H9 (cell line): ENCODE results near the gene ABCG2. TPM values are rescaled to one million over a fixed set of nuclear protein-coding genes. Genes with fewer than 3 reads are reported as not detected.

Experiments used
- DNase-seq: peaks from one replicate; pipeline ENCODE4 v3.0.0-alpha.2; 2017
- H2AFZ ChIP-seq: one replicate; pipeline ENCODE4 v1.6.1; 2013; ENCODE audit warnings: mild to moderate bottlenecking, low read length, control low read depth, moderate library complexity
- H2AK5ac ChIP-seq: 2 replicates; pipeline ENCODE4 v1.6.1; 2013; ENCODE audit warnings: low read length, control low read depth, mixed read lengths; ENCODE audit not compliant: insufficient read length
- H2BK120ac ChIP-seq: one replicate; pipeline ENCODE4 v1.6.1; 2013; ENCODE audit warnings: low read depth, mild to moderate bottlenecking, low read length, control low read depth, inconsistent platforms; ENCODE audit not compliant: poor library complexity, severe bottlenecking
- H2BK12ac ChIP-seq: 2 replicates; pipeline ENCODE4 v1.6.1; 2013; ENCODE audit warnings: low read length, control low read depth, mixed read lengths, low read depth; ENCODE audit not compliant: insufficient read length
- H2BK15ac ChIP-seq: 2 replicates; pipeline ENCODE4 v1.6.1; 2013; ENCODE audit warnings: low read depth, low read length, control low read depth
- H2BK20ac ChIP-seq: one replicate; pipeline ENCODE4 v1.6.1; 2013; ENCODE audit warnings: low read depth, mild to moderate bottlenecking, low read length, control low read depth, inconsistent platforms; ENCODE audit not compliant: poor library complexity, severe bottlenecking
- H2BK5ac ChIP-seq: 2 replicates; pipeline ENCODE4 v1.6.1; 2013; ENCODE audit warnings: low read length, control low read depth, mixed read lengths; ENCODE audit not compliant: insufficient read length
- H3K14ac ChIP-seq: 2 replicates; pipeline ENCODE4 v1.6.1; 2013; ENCODE audit warnings: low read length, control low read depth; ENCODE audit not compliant: insufficient read depth
- H3K18ac ChIP-seq: 2 replicates; pipeline ENCODE4 v1.6.1; 2013; ENCODE audit warnings: low read depth, mild to moderate bottlenecking, mixed read lengths, low read length, control low read depth; ENCODE audit not compliant: insufficient read length
- H3K23ac ChIP-seq: 2 replicates; pipeline ENCODE4 v1.6.1; 2013; ENCODE audit warnings: low read length, control low read depth, mixed read lengths, low read depth; ENCODE audit not compliant: insufficient read length
- H3K23me2 ChIP-seq: 2 replicates; pipeline ENCODE4 v1.6.1; 2013; ENCODE audit warnings: low read depth, mild to moderate bottlenecking, mixed read lengths, low read length, control low read depth; ENCODE audit not compliant: insufficient read length, poor library complexity, severe bottlenecking
- H3K27ac ChIP-seq: 2 replicates; pipeline ENCODE4 v1.5.1; 2013; ENCODE audit warnings: low read length, control low read depth, mixed read lengths, low read depth; ENCODE audit not compliant: insufficient read length
- H3K27me3 ChIP-seq: 2 replicates; pipeline ENCODE4 v1.6.1; 2013; ENCODE audit warnings: low read length, control low read depth, inconsistent platforms; ENCODE audit not compliant: insufficient read depth
- H3K4ac ChIP-seq: 2 replicates; pipeline ENCODE4 v1.6.1; 2013; ENCODE audit warnings: low read depth, mild to moderate bottlenecking, control low read depth, inconsistent platforms, low read length, moderate library complexity
- H3K4me1 ChIP-seq: 2 replicates; pipeline ENCODE4 v1.6.1; 2013; ENCODE audit warnings: low read length, control low read depth, inconsistent platforms; ENCODE audit not compliant: insufficient read depth
- H3K4me2 ChIP-seq: 2 replicates; pipeline ENCODE4 v1.6.1; 2013; ENCODE audit warnings: low read length, control low read depth, mixed read lengths; ENCODE audit not compliant: insufficient read length, insufficient read depth
- H3K56ac ChIP-seq: 2 replicates; pipeline ENCODE4 v1.6.1; 2013; ENCODE audit warnings: low read depth, mild to moderate bottlenecking, mixed read lengths, low read length, control low read depth; ENCODE audit not compliant: insufficient read length
- H3K79me1 ChIP-seq: 2 replicates; pipeline ENCODE4 v1.6.1; 2013; ENCODE audit warnings: low read depth, mild to moderate bottlenecking, moderate library complexity, low read length, control low read depth, inconsistent platforms; ENCODE audit not compliant: insufficient read depth, poor library complexity, severe bottlenecking
- H3K79me2 ChIP-seq: 2 replicates; pipeline ENCODE4 v1.6.1; 2013; ENCODE audit warnings: low read length, control low read depth, inconsistent platforms; ENCODE audit not compliant: insufficient read depth
- H3K9ac ChIP-seq: 2 replicates; pipeline ENCODE4 v1.6.1; 2013; ENCODE audit warnings: low read length, control low read depth, mixed read lengths; ENCODE audit not compliant: insufficient read length; ENCODE audit errors: extremely low read depth
- H3K9me3 ChIP-seq: one replicate; pipeline ENCODE4 v1.6.1; 2013; ENCODE audit warnings: low read depth, low read length, inconsistent platforms; ENCODE audit not compliant: control insufficient read depth
- H3T11ph ChIP-seq: one replicate; pipeline ENCODE4 v1.6.1; 2013; ENCODE audit warnings: mild to moderate bottlenecking, low read length, control low read depth, inconsistent platforms
- H4K20me1 ChIP-seq: one replicate; pipeline ENCODE4 v1.6.1; 2013; ENCODE audit not compliant: control insufficient read depth, insufficient read length, insufficient read depth
- H4K5ac ChIP-seq: 2 replicates; pipeline ENCODE4 v1.6.1; 2013; ENCODE audit warnings: low read depth, mild to moderate bottlenecking, mixed read lengths, low read length, control low read depth; ENCODE audit not compliant: insufficient read length
- H4K8ac ChIP-seq: replicated peaks from 2 replicates; pipeline ENCODE4 v1.6.1; 2013; ENCODE audit warnings: low read length, control low read depth, mixed read lengths, low read depth; ENCODE audit not compliant: insufficient read length
- H4K91ac ChIP-seq: 2 replicates; pipeline ENCODE4 v1.6.1; 2013; ENCODE audit warnings: low read depth, mild to moderate bottlenecking, moderate library complexity, mixed read lengths, low read length, control low read depth; ENCODE audit not compliant: insufficient read length
- H3K27ac Mint-ChIP-seq, 3 experiments: 2 replicates in 2 of 3; 3 replicates in 1 of 3; pipeline ENCODE4 v1.8.0; 2020 to 2021; ENCODE audit warnings: mixed read lengths in 3 of 3, mild to moderate bottlenecking in 1 of 3, moderate library complexity in 1 of 3
- H3K27me3 Mint-ChIP-seq: 2 replicates; pipeline ENCODE4 v1.8.0; 2021; ENCODE audit warnings: low read depth, mild to moderate bottlenecking, moderate library complexity, mixed read lengths
- H3K36me3 Mint-ChIP-seq, 3 experiments: 2 replicates in 2 of 3; 3 replicates in 1 of 3; pipeline ENCODE4 v1.8.0; 2020 to 2021; ENCODE audit warnings: low read depth in 3 of 3, mixed read lengths in 3 of 3; ENCODE audit not compliant: insufficient read depth in 1 of 3
- H3K4me1 Mint-ChIP-seq, 2 experiments: 2 replicates each; pipeline ENCODE4 v1.8.0; 2020; ENCODE audit warnings: mixed read lengths in 2 of 2
- H3K4me3 Mint-ChIP-seq, 2 experiments: 2 replicates in 1 of 2; 3 replicates in 1 of 2; pipeline ENCODE4 v1.8.0; 2020 to 2021; ENCODE audit warnings: mild to moderate bottlenecking in 2 of 2, mixed read lengths in 2 of 2, moderate library complexity in 1 of 2
- H3K9me3 Mint-ChIP-seq, 2 experiments: 2 replicates in 1 of 2; 3 replicates in 1 of 2; pipeline ENCODE4 v1.8.0; 2020; ENCODE audit warnings: mild to moderate bottlenecking in 2 of 2, mixed read lengths in 2 of 2, moderate library complexity in 1 of 2
- whole genome bisulfite sequencing: extraction: QIAGEN DNeasy Blood & Tissue Kit; methylation state at CpG from one replicate; pipeline ENCODE4 v1.1.7; 2013; ENCODE audit warnings: missing lambda C conversion rate, low lambda C conversion rate, mixed read lengths; ENCODE audit not compliant: insufficient read length; ENCODE audit errors: extremely low coverage; 5-methylcytosine and 5-hydroxymethylcytosine counted together
- total RNA-seq: library from RNA; stranded (reverse); gene quantifications from 2 replicates; pipeline ENCODE4 v1.2.1, GENCODE V29; 2021
- TF ChIP-seq, protein P1 (sequence below): fragments of 200-600 bp; sonication (generic); conservative IDR thresholded peaks from 3 replicates; pipeline ENCODE4 v1.8.0; 2021; ENCODE audit warnings: antibody characterized with exemption, mild to moderate bottlenecking

Gene ABCG2
- total RNA-seq, 1 experiment from 2014 or later = 1.5 TPM

DNA sequence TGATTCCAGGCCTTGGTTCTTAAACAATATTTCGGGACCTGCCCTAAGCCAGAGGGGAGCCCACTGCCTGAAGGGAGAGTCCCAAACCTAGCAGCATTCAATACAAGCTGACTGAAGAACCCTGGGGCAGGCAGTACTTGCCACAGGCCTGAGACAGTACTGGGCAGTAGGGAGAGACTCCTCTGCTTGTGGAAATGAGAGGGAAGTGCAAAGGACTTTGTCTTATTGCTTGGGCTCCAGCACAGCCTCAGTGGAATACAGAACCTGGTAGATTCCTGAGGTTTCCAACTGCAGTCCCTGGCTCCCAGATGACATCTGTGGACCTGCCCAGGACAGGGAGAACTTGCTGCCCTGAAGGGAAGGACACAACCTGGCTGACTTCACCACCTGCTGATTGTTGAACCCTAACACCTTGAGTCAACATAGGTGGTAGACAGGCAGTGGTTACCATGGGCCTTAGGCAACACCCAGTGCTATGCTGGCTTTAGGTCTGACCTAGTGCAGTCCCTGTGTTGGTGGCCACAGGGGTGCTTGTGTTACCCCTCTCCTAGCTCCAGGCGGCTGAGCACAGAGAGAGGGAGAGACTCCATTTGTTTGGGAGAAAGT, 20.3 kb upstream of the ABCG2 start:
- Histone ChIP-seq H2BK15ac (no peak overlapping the region), H3K4me1 (peaks cover 12% of the 10 kb centered on the region; the same call in 1 of the 2 replicates), H3K18ac (peak overlapping the region; percentile 50), H3K4ac (no peak overlapping the region), H3K27me3 (no peaks in the 10 kb centered on the region), H3K23me2 (no peaks in the 10 kb centered on the region), H4K91ac (no peak overlapping the region), H3K79me2 (no peaks in the 10 kb centered on the region), H3K79me1 (no peaks in the 10 kb centered on the region), H3K9ac (no peak overlapping the region), H3K27ac (no peak overlapping the region), H3K56ac (no peak overlapping the region), H3K9me3 (no peaks in the 10 kb centered on the region), H4K20me1 (no peaks in the 10 kb centered on the region), H3K14ac (peak overlapping the region; percentile 37; the same call in 1 of the 2 replicates), H2AFZ (peak overlapping the region; percentile 25), H3K4me2 (no peak overlapping the region), H2BK5ac (no peak overlapping the region), H4K5ac (no peak overlapping the region), H2BK20ac (no peak overlapping the region), H2BK120ac (peak overlapping the region; percentile 62), H3K23ac (no peak overlapping the region), H2AK5ac (no peak overlapping the region), H3T11ph (no peak overlapping the region), H4K8ac (no peak overlapping the region), H2BK12ac (no peak overlapping the region)
- Mint-ChIP-seq H3K9me3 (peaks cover 0 to 8% of the 10 kb centered on the region in 2 experiments; a peak in 1 of 5 replicates), H3K27ac (peak overlapping the region; percentile 42 to 97 (median 88); a peak in 4 of 7 replicates), H3K4me1 (peaks cover 21 to 22% of the 10 kb centered on the region in 2 experiments), H3K4me3 (no peak overlapping the region), H3K27me3 (no peaks in the 10 kb centered on the region; the same call in 1 of the 2 replicates), H3K36me3 (peaks cover 0 to 14% (median 2%) of the 10 kb centered on the region in 3 experiments; a peak in 4 of 7 replicates)
- TF ChIP-seq, protein P1, sequence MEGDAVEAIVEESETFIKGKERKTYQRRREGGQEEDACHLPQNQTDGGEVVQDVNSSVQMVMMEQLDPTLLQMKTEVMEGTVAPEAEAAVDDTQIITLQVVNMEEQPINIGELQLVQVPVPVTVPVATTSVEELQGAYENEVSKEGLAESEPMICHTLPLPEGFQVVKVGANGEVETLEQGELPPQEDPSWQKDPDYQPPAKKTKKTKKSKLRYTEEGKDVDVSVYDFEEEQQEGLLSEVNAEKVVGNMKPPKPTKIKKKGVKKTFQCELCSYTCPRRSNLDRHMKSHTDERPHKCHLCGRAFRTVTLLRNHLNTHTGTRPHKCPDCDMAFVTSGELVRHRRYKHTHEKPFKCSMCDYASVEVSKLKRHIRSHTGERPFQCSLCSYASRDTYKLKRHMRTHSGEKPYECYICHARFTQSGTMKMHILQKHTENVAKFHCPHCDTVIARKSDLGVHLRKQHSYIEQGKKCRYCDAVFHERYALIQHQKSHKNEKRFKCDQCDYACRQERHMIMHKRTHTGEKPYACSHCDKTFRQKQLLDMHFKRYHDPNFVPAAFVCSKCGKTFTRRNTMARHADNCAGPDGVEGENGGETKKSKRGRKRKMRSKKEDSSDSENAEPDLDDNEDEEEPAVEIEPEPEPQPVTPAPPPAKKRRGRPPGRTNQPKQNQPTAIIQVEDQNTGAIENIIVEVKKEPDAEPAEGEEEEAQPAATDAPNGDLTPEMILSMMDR = no peak
- DNase-seq = no peak
- whole genome bisulfite sequencing = no CpG with 5 or more reads among the region's 2 CpGs
